ENCODE measurements around the gene CHSY1. TPM values are rescaled to one million over a fixed set of nuclear protein-coding genes. Genes with fewer than 3 reads are reported as not detected.

CHSY1 gene
- total and polyA plus RNA-seq, 8 donors: 4.7 to 57.1 (median 22.1) TPM

GRCh38 chr15:101152914-101153313 is 98.9 kb downstream of the CHSY1 start:
- Histone ChIP-seq H3K4me1 (peaks cover 0 to 17% (median 7%) of the 10 kb centered on the region in 4 donors), H3K4me3 (no peak overlapping the region), H3K27ac (no peak overlapping the region), H3K27me3 (no peaks in the 10 kb centered on the region), H3K36me3 (no peaks in the 10 kb centered on the region), H3K9me3 (no peaks in the 10 kb centered on the region)
- DNase-seq: no peak
- intact Hi-C loops (cut with DNase I; ENCODE audit: low total_unique reads): no loop called here
- peak in 1 of 7 experiments; percentile 16 for TF ChIP-seq CTCF (IDR thresholded peaks at IDR 0.05)
- TF ChIP-seq POLR2A (IDR thresholded peaks at IDR 0.05): no peak
- no peak for TF ChIP-seq POLR2AphosphoS5 (IDR thresholded peaks at IDR 0.05)
- TF ChIP-seq EP300 (IDR thresholded peaks at IDR 0.05): no peak
- 90 to 95% (median 93%) methylated on average over 8 to 10 of the region's 10 CpGs for WGBS, 5 donors

GRCh38 chr15:101151288-101151687 is 100.6 kb downstream of the CHSY1 start:
- Histone ChIP-seq H3K27me3 (no peaks in the 10 kb centered on the region), H3K4me1 (peaks cover 0 to 17% (median 7%) of the 10 kb centered on the region in 4 donors), H3K36me3 (no peaks in the 10 kb centered on the region), H3K27ac (no peak overlapping the region), H3K9me3 (no peaks in the 10 kb centered on the region), H3K4me3 (no peak overlapping the region)
- intact Hi-C loops (cut with DNase I; ENCODE audit: low total_unique reads): no loop called here
- 59 to 72% (median 64%) methylated on average over 8 of the region's 8 CpGs for WGBS, 5 donors
- TF ChIP-seq POLR2AphosphoS5 (IDR thresholded peaks at IDR 0.05) (no peak), CTCF (IDR thresholded peaks at IDR 0.05) (no peak), POLR2A (IDR thresholded peaks at IDR 0.05) (no peak), EP300 (IDR thresholded peaks at IDR 0.05) (no peak)
- no peak for DNase-seq

- intact Hi-C loops (cut with DNase I; ENCODE audit: low total_unique reads): no loop called here
- no peaks in the 10 kb centered on the region for H3K9me3 ChIP-seq
- WGBS, 5 donors: 90 to 96% (median 93%) methylated on average over 7 of the region's 7 CpGs
Measured at GRCh38 chr15:101150723-101151040, 101.2 kb downstream of the CHSY1 start.

GRCh38 chr15:101149864-101150722 is 101.8 kb downstream of the CHSY1 start:
- no peak overlapping the region for H3K4me3 ChIP-seq
- H3K36me3 ChIP-seq: no peaks in the 10 kb centered on the region
- peak overlapping the region in 1 of 5 donors; percentile 46 for H3K27ac ChIP-seq
- DNase-seq: no peak
- H3K4me1 ChIP-seq: peaks cover 0 to 17% (median 7%) of the 10 kb centered on the region in 4 donors
- intact Hi-C loops (cut with DNase I; ENCODE audit: low total_unique reads): no loop called here
- TF ChIP-seq POLR2A (IDR thresholded peaks at IDR 0.05): no peak
- TF ChIP-seq EP300 (IDR thresholded peaks at IDR 0.05): no peak
- TF ChIP-seq POLR2AphosphoS5 (IDR thresholded peaks at IDR 0.05): no peak
- WGBS, 5 donors: 89 to 93% (median 90%) methylated on average over 27 of the region's 27 CpGs
- no peaks in the 10 kb centered on the region for H3K27me3 ChIP-seq
- no peaks in the 10 kb centered on the region for H3K9me3 ChIP-seq

More at GRCh38 chr15:101150723-101151040, 101.2 kb downstream of the CHSY1 start:
- TF ChIP-seq CTCF (IDR thresholded peaks at IDR 0.05) (no peak), POLR2A (IDR thresholded peaks at IDR 0.05) (no peak), POLR2AphosphoS5 (IDR thresholded peaks at IDR 0.05) (no peak), EP300 (IDR thresholded peaks at IDR 0.05) (no peak)
- H3K27me3 ChIP-seq: no peaks in the 10 kb centered on the region
- H3K27ac ChIP-seq: peak overlapping the region in 1 of 5 donors; percentile 46
- no peaks in the 10 kb centered on the region for H3K36me3 ChIP-seq
- H3K4me3 ChIP-seq: no peak overlapping the region
- peaks cover 0 to 17% (median 7%) of the 10 kb centered on the region in 4 donors for H3K4me1 ChIP-seq
- DNase-seq: no peak

Measured in stomach (tissue), 9 donors.